Lung (tissue), 12 donors: ENCODE results near the gene TATDN3. TPM values are rescaled to one million over a fixed set of nuclear protein-coding genes. Genes with fewer than 3 reads are reported as not detected.
"Not testable (repeated sequence)": the region's sequence is repeated elsewhere in the genome, so short reads cannot be mapped to it uniquely, and the experiment has no call there.

Experiments used
- ATAC-seq: fragments of 200-7000 bp; cut with Tn5 transposase; one replicate; pipeline ENCODE4 v1.9.1; 2020; ENCODE audit warnings: moderate number of reproducible peaks; ENCODE audit not compliant: insufficient read depth, low FRiP score
- DNase-seq, 3 donors: peaks; one replicate each; pipeline ENCODE4 v3.0.0-alpha.2; 2013 to 2017
- H3K27ac ChIP-seq, 2 donors: one replicate each; pipeline ENCODE4 v1.5.1; 2013; ENCODE audit warnings: mild to moderate bottlenecking in 2 of 2, moderate library complexity in 2 of 2, control low read depth in 1 of 2, inconsistent platforms in 1 of 2, low read depth in 1 of 2, low read length in 1 of 2
- H3K27me3 ChIP-seq, 3 donors: one replicate each; pipeline ENCODE4 v1.5.1; 2013; ENCODE audit warnings: low read length in 2 of 3; ENCODE audit not compliant: control insufficient read depth in 3 of 3, insufficient read depth in 3 of 3
- H3K36me3 ChIP-seq, 4 donors: one replicate each; pipeline ENCODE4 v1.5.1; 2013; ENCODE audit warnings: low read length in 4 of 4, mild to moderate bottlenecking in 1 of 4, moderate library complexity in 1 of 4; ENCODE audit not compliant: control insufficient read depth in 4 of 4, insufficient read depth in 4 of 4
- H3K4me1 ChIP-seq, 5 donors: one replicate each; pipeline ENCODE4 v1.5.1; 2013; ENCODE audit warnings: low read length in 5 of 5, mild to moderate bottlenecking in 2 of 5, moderate library complexity in 1 of 5; ENCODE audit not compliant: control insufficient read depth in 5 of 5, insufficient read depth in 5 of 5
- H3K4me3 ChIP-seq: one replicate; pipeline ENCODE4 v1.5.1; 2013; ENCODE audit warnings: mild to moderate bottlenecking, control low read depth, moderate library complexity
- H3K9ac ChIP-seq, 2 donors: one replicate each; pipeline ENCODE4 v1.5.1; 2013; ENCODE audit warnings: low read length in 2 of 2, control low read depth in 1 of 2; ENCODE audit not compliant: insufficient read depth in 1 of 2
- H3K9me3 ChIP-seq, 4 donors: one replicate each; pipeline ENCODE4 v1.5.1; 2013; ENCODE audit warnings: low read length in 3 of 4, mild to moderate bottlenecking in 1 of 4, moderate library complexity in 1 of 4; ENCODE audit not compliant: control insufficient read depth in 4 of 4, insufficient read depth in 3 of 4
- CTCF ChIP-seq: IDR thresholded peaks from 2 replicates; pipeline ENCODE4 v1.5.1; 2012; ENCODE audit warnings: mild to moderate bottlenecking; ENCODE audit errors: control extremely low read depth, extremely low read depth
- WGBS, 2 donors: extraction: QIAGEN DNeasy Blood & Tissue Kit; methylation state at CpG; one replicate each; pipeline ENCODE4 v1.1.7; 2013; 5-methylcytosine and 5-hydroxymethylcytosine counted together
- polyA plus RNA-seq, 2 donors: library from polyadenylated mRNA; stranded (reverse); fragments of 200-250 nt; gene quantifications; one replicate each; pipeline ENCODE4 v1.2.1, GENCODE V29; 2013
- total RNA-seq, 2 donors: library from RNA; depleted of rRNA in 1 of 2; stranded (reverse); fragments of >200 nt in 1 of 2; gene quantifications; one replicate each; pipeline ENCODE4 v1.2.1, GENCODE V29; 2014 to 2021
- donor health status: control.
- donor health status: control.
- donor health status: Bipolar disorder and iron deficiency.
- donor health status: healthy.
- donor health status: DM: yes; HTN: yes; CAD: no.

The TATDN3 gene
- total and polyA plus RNA-seq, 4 donors: 11.2 to 17.8 (median 13.8) TPM

GRCh38 chr1:212774584-212774983, 17.1 kb upstream of the TATDN3 start:
- no peak overlapping the region for H3K9ac ChIP-seq
- H3K9me3 ChIP-seq: peaks cover 0 to 5% (median 0%) of the 10 kb centered on the region in 4 donors
- no peak for TF ChIP-seq CTCF
- WGBS, 2 donors: 30 to 62% methylated on average over 2 of the region's 2 CpGs
- H3K4me1 ChIP-seq: no peaks in the 10 kb centered on the region
- peaks cover 0 to 15% (median 6%) of the 10 kb centered on the region in 4 donors for H3K36me3 ChIP-seq
- H3K4me3 ChIP-seq: no peak overlapping the region
- ATAC-seq (peak; percentile 66), DNase-seq (no peak)
- no peaks in the 10 kb centered on the region for H3K27me3 ChIP-seq
- H3K27ac ChIP-seq: no peak overlapping the region

DNA sequence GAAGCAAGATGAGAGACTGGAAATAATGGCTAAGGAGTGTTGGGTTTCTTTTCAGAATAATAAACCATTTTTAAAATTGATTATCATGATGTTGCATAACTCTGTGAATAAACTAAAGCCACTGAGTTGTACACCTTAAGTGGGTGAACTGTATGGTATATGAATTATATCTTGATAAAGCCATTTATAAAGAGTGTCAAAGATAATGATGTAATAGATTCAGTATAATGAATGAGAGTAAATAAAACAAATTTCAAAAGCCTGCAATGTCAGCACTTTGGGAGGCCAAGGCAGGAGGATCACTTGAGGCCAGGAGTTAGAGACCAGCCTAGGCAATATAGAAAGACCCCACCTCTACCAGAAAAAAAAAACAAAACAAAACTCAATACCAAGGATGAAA, 16.5 kb upstream of the TATDN3 start:
- Histone ChIP-seq H3K27me3 (no peaks in the 10 kb centered on the region), H3K9me3 (no peaks in the 10 kb centered on the region), H3K36me3 (peaks cover 0 to 12% (median 6%) of the 10 kb centered on the region in 4 donors), H3K9ac (no peak overlapping the region), H3K27ac (no peak overlapping the region), H3K4me1 (no peaks in the 10 kb centered on the region), H3K4me3 (no peak overlapping the region)
- DNase-seq (no peak), ATAC-seq (no peak)
- no peak for TF ChIP-seq CTCF

GRCh38 chr1:212777151-212777550, 14.5 kb upstream of the TATDN3 start:
- Histone ChIP-seq H3K27ac (no peak overlapping the region), H3K4me3 (no peak overlapping the region), H3K36me3 (peaks cover 2 to 15% (median 7%) of the 10 kb centered on the region in 4 donors), H3K27me3 (no peaks in the 10 kb centered on the region), H3K4me1 (no peaks in the 10 kb centered on the region), H3K9me3 (no peaks in the 10 kb centered on the region), H3K9ac (no peak overlapping the region)
- WGBS, 2 donors: 92 to 100% methylated on average over 3 of the region's 3 CpGs
- DNase-seq (no peak), ATAC-seq (no peak)
- no peak for TF ChIP-seq CTCF

DNA sequence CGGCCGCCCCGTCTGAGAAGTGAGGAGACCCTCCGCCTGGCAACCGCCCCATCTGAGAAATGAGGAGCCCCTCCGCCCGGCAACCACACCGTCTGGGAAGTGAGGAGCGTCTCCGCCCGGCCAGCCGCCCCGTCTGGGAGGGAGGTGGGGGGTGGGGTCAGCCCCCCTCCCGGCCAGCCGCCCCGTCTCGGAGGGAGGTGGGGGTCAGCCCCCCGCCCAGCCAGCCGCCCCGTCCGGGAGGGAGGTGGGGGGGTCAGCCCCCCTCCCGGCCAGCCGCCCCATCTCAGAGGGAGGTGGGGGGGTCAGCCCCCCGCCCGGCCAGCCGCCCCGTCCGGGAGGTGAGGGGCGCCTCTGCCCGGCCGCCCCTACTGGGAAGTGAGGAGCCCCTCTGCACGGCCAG, 12.6 kb upstream of the TATDN3 start:
- not testable (repeated sequence) for DNase-seq

More for the DNA sequence above, 12.6 kb upstream of the TATDN3 start:
- ATAC-seq, H3K9ac ChIP-seq, H3K27ac ChIP-seq, H3K9me3 ChIP-seq, H3K4me3 ChIP-seq, H3K27me3 ChIP-seq, H3K4me1 ChIP-seq: not testable (repeated sequence)
- H3K36me3 ChIP-seq: peaks cover 3 to 26% (median 9%) of the 10 kb centered on the region in 4 donors
- 98 to 100% methylated on average over 4 to 30 of the region's 32 CpGs for WGBS, 2 donors
